Chondrocyte (in vitro differentiated cells): ENCODE results near the gene NECTIN3. TPM values are rescaled to one million over a fixed set of nuclear protein-coding genes. Genes with fewer than 3 reads are reported as not detected.
A peak's percentile ranks its signal among the peaks of the same experiment; 100 is the strongest.

Source experiments
- DNase-seq: peaks from one replicate; pipeline ENCODE4 v3.0.0; 2021; ENCODE audit warnings: mixed read lengths, low spot score
- H3K27ac Mint-ChIP-seq: one replicate; pipeline ENCODE4 v1.8.0; 2021; ENCODE audit warnings: mild to moderate bottlenecking, moderate library complexity, mixed read lengths; ENCODE audit not compliant: unreplicated experiment
- H3K27me3 Mint-ChIP-seq: 2 replicates; pipeline ENCODE4 v1.8.0; 2021; ENCODE audit warnings: low read depth, mixed read lengths
- H3K36me3 Mint-ChIP-seq: 2 replicates; pipeline ENCODE4 v1.8.0; 2021; ENCODE audit warnings: low read depth, mixed read lengths
- H3K4me1 Mint-ChIP-seq: 2 replicates; pipeline ENCODE4 v1.8.0; 2021; ENCODE audit warnings: low read depth, mild to moderate bottlenecking, mixed read lengths
- H3K4me3 Mint-ChIP-seq: one replicate; pipeline ENCODE4 v1.8.0; 2021; ENCODE audit warnings: mild to moderate bottlenecking, moderate library complexity, mixed read lengths; ENCODE audit not compliant: unreplicated experiment
- H3K9me3 Mint-ChIP-seq: 2 replicates; pipeline ENCODE4 v1.8.0; 2021; ENCODE audit warnings: low read depth, mixed read lengths
- CTCF ChIP-seq: fragments of 200-600 bp; sonication (generic); IDR thresholded peaks from 2 replicates; pipeline ENCODE4 v1.5.0; 2021; ENCODE audit warnings: antibody characterized with exemption, mild to moderate bottlenecking, moderate library complexity
- total RNA-seq: library from RNA; stranded (reverse); gene quantifications from 3 replicates; pipeline ENCODE4 v1.2.1, GENCODE V29; 2021

The NECTIN3 gene
- total RNA-seq, 1 donor from 2014 or later: 32.0 TPM

- Mint-ChIP-seq H3K27ac (no peak overlapping the region), H3K4me3 (no peak overlapping the region), H3K36me3 (no peaks in the 10 kb centered on the region), H3K9me3 (no peaks in the 10 kb centered on the region), H3K27me3 (no peaks in the 10 kb centered on the region), H3K4me1 (no peaks in the 10 kb centered on the region)
- no peak for TF ChIP-seq CTCF
- DNase-seq: no peak
Measured at GRCh38 chr3:111047812-111048435, 23.7 kb upstream of the NECTIN3 start.

- no peak for TF ChIP-seq CTCF
- Mint-ChIP-seq H3K27ac (no peak overlapping the region), H3K27me3 (no peaks in the 10 kb centered on the region), H3K9me3 (no peaks in the 10 kb centered on the region), H3K4me3 (no peak overlapping the region), H3K4me1 (no peaks in the 10 kb centered on the region), H3K36me3 (no peaks in the 10 kb centered on the region)
- DNase-seq: no peak
Measured at GRCh38 chr3:111051354-111051753, 20.3 kb upstream of the NECTIN3 start.

GRCh38 chr3:111068574-111068973 lies 3.0 kb upstream of the NECTIN3 start:
- no peak overlapping the region for H3K4me3 Mint-ChIP-seq
- H3K27ac Mint-ChIP-seq: no peak overlapping the region
- H3K4me1 Mint-ChIP-seq: peaks cover 23% of the 10 kb centered on the region
- no peaks in the 10 kb centered on the region for H3K36me3 Mint-ChIP-seq
- no peaks in the 10 kb centered on the region for H3K27me3 Mint-ChIP-seq
- no peak for TF ChIP-seq CTCF
- DNase-seq: no peak
- no peaks in the 10 kb centered on the region for H3K9me3 Mint-ChIP-seq

GRCh38 chr3:111069974-111070771 lies 1.4 kb upstream of the NECTIN3 start:
- no peaks in the 10 kb centered on the region for H3K9me3 Mint-ChIP-seq
- no peak for TF ChIP-seq CTCF
- peak overlapping the region; percentile 97 for H3K4me3 Mint-ChIP-seq
- no peaks in the 10 kb centered on the region for H3K36me3 Mint-ChIP-seq
- H3K27ac Mint-ChIP-seq: peak overlapping the region; percentile 93
- H3K27me3 Mint-ChIP-seq: no peaks in the 10 kb centered on the region
- DNase-seq: no peak
- peaks cover 39% of the 10 kb centered on the region for H3K4me1 Mint-ChIP-seq

GRCh38 chr3:111070772-111071256 lies 802 bp upstream of the NECTIN3 start:
- H3K27ac Mint-ChIP-seq: peak overlapping the region; percentile 93

More at GRCh38 chr3:111070772-111071256, 802 bp upstream of the NECTIN3 start:
- H3K36me3 Mint-ChIP-seq: no peaks in the 10 kb centered on the region
- H3K4me3 Mint-ChIP-seq: peak overlapping the region; percentile 97
- no peaks in the 10 kb centered on the region for H3K9me3 Mint-ChIP-seq
- TF ChIP-seq CTCF: peak; percentile 53
- H3K27me3 Mint-ChIP-seq: no peaks in the 10 kb centered on the region
- peaks cover 44% of the 10 kb centered on the region for H3K4me1 Mint-ChIP-seq
- DNase-seq: peak; percentile 92
